ENCODE data around the gene PRR19.

Gene PRR19

DNA sequence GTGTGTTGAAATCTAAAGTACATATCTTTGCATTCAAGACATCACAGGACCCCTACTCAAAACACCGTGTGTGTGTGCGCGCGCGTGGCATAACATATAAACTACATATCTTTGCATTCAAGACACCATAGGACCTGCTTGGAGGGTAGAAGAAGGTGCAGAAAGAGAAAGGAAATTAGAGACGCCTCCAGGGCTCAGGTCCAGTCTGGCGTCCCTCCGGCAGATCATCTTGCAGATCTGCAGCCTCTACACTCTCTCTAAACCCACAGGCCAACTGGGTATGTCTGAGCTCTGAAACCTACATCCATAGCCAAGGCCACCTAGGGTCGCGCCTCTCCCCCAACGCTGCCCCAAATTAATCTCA is 1.2 kb downstream of the PRR19 start:
- DNase-seq = no peak

DNA sequence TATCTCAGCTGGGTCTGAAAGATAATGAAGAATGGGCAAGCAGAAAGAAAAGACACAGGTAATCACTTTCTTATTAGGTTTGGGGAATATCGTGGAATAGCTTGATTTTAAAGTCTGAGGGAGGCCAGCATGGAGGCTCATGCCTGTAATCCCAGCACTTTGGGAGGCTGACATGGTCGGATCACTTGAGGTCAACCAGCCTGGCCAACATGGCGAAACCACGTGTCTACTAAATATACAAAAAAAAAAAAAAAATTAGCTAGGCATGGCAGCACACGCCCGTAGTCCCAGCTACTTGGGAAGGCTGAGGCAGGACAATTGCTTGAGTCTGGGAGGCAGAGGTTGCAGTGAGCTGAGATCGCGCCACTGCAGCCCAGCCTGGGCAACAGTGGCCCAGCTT is 1.9 kb downstream of the PRR19 start:
- DNase-seq = no peak

GRCh38 chr19:42306646-42307045 is 4.7 kb downstream of the PRR19 start:
- DNase-seq = no peak

- no peak for DNase-seq
These were observed 7.8 kb downstream of the PRR19 start for GRCh38 chr19:42309686-42310085.

GRCh38 chr19:42311657-42312056 is 9.7 kb downstream of the PRR19 start:
- DNase-seq = no peak

GRCh38 chr19:42312370-42312769 is 10.4 kb downstream of the PRR19 start:
- no peak for DNase-seq

DNA sequence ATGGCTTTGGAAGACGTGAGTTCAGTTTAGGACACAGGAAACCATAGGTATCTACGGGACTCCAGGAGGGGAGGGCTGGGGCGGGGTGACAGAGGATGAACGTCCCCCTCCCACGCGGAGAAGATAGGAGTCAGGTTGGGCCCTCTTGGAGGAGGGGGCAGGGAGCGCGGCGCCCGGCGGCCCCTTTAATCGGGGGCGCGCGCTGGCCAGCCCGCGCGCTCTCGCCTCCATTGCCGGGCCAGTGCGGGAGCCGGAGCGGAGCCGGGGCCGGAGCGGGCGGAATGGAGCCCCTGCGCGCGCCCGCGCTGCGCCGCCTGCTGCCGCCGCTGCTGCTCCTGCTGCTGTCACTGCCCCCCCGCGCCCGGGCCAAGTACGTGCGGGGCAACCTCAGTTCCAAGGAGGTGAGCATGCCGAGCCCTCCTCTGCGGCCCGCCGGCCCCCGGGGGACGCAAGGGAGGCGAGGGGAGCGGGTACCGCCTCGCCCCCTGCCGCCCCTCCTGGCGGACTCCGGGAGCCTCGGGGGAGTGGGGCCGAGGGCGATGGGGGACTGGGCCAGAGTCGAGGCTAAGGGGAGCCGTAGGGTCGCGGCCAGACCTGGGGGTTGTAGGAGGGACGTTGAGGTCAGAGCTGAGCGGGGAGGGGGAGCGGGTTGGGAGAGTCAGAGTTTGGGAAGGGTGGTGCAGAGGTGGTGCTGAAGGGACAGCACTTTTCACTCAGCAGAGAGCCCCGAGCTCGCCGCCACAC is 11.3 kb downstream of the PRR19 start, which contains the start of gene TMEM145:
Gene TMEM145 (plus strand): TSS at position 214 of the 744 bp plus-strand sequence. CDS start 68 bp downstream, at position 282.
- DNase-seq = peak; percentile 14

- DNase-seq = no peak
These were observed 12.2 kb downstream of the PRR19 start for GRCh38 chr19:42313840-42314755.

- no peak for DNase-seq
These were observed 13.1 kb downstream of the PRR19 start for GRCh38 chr19:42315024-42315423.

DNA sequence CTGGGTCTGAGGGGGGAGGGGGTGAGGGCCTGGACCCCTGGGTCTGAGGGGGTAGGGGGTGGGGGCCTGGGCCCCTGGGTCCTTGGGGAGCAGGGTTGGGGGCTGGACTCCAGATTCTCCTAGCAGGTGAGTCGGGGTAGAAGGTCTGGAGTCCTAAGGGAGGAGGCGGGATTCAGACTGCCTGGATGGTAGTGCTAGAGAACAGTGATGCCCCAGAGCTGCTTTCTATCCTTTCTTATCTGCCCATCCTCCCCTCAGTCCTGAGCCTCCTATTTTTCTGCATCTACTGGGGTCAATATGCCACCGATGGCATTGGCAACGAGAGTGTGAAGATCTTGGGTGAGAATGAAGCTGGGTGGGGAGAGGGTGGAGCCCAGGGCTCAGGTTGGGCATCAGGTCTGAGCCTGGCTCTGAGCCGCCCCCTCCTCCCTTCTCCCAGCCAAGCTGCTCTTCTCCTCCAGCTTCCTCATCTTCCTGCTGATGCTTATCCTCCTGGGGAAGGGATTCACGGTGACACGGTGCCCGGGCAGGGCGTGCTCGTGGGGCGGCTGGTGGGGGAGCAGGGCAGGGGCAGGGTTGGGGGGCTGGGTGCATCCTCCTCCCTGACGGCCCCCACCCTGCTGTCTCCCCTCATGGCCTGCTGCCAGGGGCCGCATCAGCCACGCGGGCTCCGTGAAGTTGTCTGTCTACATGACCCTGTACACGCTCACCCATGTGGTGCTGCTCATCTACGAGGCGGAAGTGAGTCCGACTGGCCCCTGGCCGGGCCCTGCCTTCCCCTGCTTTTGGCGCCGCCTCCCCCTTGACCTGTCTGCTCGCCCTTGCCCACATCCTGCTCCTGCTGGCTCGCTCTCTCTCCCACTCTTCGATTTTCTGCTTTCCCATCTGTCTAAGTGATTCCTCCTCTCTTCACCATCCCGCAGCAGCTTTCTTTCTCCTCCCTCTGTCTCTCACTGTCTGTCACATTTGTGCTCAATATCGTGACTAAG is 14.6 kb downstream of the PRR19 start:
- DNase-seq = no peak

- DNase-seq = no peak
These were observed 15.6 kb downstream of the PRR19 start for GRCh38 chr19:42317535-42317934.

DNA sequence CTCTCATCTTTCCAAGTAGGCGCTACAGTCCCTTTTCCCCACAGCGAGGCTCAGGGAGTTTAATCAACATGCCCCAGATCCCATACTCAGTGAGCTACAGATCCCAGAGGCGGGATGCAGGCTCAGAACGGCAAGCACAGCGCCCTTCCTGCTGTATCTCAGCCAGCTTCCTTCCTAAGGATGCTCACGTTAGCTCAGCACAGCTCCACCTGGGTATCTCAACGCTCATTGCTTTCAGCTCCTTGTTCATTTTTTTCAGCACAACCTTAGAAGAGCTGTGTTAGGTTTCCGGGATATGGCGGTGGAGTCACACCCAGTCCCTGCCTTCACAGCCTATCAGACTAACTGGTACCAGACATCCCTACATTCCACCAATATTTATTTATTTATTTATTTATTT is 20.4 kb downstream of the PRR19 start:
- no peak for DNase-seq

DNA sequence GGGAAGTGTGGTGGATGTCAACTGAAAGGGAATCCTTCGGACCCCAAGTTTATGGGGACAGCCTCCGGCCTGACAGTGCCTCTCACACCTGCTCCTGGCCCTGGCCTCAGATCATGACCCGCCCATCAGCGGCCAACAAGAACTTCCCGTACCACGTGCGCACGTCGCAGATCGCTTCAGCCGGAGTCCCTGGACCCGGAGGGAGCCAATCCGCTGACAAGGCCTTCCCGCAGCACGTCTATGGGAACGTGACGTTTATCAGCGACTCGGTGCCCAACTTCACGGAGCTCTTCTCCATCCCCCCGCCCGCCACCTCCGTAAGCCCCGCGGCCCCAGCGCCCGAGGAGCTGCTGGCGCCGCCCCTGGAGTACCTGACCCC is 21.5 kb downstream of the PRR19 start:
- no peak for DNase-seq

GRCh38 chr19:42323852-42324654 is 22.1 kb downstream of the PRR19 start:
- no peak for DNase-seq

GRCh38 chr19:42324655-42325307 is 22.8 kb downstream of the PRR19 start:
- no peak for DNase-seq

DNA sequence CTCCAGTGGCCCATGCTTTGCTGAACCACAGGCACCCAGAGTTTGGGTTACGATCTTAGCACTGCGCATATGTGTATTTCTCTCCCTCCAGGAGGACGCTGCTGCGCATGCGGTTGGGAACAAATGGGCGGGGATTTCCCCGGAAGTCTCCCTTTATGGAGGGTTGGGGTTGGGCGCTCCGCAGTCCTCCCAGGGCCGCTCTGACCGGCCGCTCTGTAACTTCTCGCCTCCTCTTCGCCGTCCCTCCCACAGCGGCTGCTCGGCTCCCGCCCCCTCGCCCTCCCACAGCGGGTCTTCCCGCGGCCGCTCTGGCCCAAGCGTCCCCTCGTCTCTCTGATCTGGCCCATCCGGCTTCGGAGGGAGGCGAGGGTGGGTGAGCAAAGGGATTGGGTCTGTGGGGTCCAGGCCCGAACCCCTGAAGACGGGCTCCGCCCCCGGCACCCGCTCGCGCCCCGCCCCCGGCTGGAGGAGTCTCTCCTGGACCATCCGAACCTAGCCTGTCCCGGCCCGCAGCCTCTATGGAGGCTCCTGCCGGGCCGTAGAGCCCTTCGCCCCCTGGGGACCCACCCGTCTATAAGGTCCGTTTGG is 23.5 kb downstream of the PRR19 start, which contains the start of gene MEGF8:
Gene MEGF8 (plus strand): TSS at position 328 of the 588 bp plus-strand sequence. CDS start 609 bp downstream, outside the sequence.
- peak; percentile 92 for DNase-seq

- no peak for DNase-seq
These were observed 24.2 kb downstream of the PRR19 start for GRCh38 chr19:42325896-42326771.

- DNase-seq = no peak
These were observed 25.0 kb downstream of the PRR19 start for GRCh38 chr19:42326969-42327368.

DNA sequence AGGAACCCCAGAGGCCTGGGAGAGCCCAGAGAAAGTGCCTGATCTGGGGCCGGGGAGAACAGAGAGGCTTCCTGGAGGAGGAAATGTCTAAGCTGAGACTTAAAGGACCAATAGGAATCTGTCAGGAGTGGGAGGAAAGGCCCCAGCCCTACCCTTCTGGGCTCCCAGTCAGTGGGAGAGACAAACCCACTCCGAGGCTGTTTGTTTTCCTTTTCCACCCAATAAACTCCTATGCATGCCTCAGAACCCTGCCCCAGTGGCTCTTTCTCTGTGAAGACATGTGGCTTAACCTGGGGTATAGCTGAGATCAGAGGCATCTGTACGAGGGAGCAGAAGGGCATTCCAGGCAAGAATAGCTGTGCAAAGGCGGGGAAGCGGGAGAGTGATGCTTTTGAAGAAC is 25.4 kb downstream of the PRR19 start:
- DNase-seq = no peak

- DNase-seq = no peak
These were observed 26.2 kb downstream of the PRR19 start for GRCh38 chr19:42328106-42328505.
